GM12874 (cell line): ENCODE measurements around the gene BMPR2.

Source experiments
- CTCF ChIP-seq: IDR thresholded peaks from 2 replicates; pipeline ENCODE4 v1.5.1; 2011; ENCODE audit warnings: low read depth, mild to moderate bottlenecking, control low read depth, low read length, moderate library complexity; ENCODE audit not compliant: insufficient read depth

Gene BMPR2

DNA sequence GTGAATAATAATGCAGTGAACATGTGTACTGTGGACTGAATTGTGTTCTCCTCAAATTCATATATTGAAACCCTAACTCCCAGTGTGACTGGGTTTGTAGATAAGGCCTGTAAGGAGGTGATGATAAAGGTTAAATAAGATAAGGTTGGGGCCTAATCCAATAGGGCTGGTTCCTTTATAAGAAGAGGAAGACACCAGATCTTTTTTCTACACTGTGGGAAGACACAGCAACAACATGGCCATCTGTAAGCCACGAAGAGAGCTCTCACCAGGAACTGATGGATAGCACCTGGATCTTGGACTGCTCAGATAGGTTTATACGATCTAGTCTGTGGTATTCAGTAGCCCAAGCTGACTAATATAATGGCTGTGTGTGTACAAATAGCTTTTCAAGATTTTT, 66.8 kb downstream of the BMPR2 start:
- TF ChIP-seq CTCF, result no peak

DNA sequence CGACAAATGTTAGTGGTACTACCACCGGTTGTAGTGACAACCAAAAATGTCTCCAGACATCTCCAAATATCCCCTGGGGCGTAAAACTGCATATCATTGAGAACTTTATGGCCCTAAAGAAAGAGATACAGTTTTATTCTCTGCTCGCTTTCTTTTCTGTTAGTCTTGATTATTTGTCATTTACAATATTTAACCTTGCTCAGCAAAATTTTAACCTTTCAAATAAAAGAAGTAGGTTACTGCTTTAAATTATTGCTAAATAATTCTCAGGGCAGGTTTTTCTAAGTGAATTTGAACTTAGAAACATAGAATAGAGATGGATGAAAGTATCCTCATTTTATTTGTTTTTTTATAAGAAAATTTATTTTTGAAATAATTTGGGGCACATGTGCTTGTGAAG, 67.9 kb downstream of the BMPR2 start:
- TF ChIP-seq CTCF, result no peak

- TF ChIP-seq CTCF, result no peak
Measured at GRCh38 chr2:202449344-202449743, 73.2 kb downstream of the BMPR2 start.

- TF ChIP-seq CTCF, result no peak
Measured at GRCh38 chr2:202450785-202451184, 74.7 kb downstream of the BMPR2 start.

GRCh38 chr2:202452744-202453143, 76.6 kb downstream of the BMPR2 start:
- TF ChIP-seq CTCF, result no peak

DNA sequence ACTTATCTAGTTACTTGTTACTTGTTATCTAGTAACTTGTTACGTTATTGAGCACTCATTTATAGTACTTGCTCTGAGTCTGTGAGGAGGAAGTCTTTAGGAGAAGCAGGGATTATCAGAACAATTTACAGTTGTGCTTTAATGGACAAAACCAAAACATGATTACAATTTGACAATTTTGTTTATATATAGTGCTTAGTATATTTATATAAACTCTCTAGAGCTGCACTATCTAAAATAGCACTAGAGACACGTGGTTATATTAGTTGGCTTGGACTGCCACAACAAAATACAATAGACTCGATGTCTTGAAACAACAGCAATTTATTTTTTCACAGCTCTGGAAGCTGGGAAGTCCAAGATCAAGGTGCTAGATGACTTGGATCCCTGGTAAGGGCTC, 78.4 kb downstream of the BMPR2 start:
- TF ChIP-seq CTCF, result no peak

- no peak for TF ChIP-seq CTCF
Measured at GRCh38 chr2:202455114-202455513, 79.0 kb downstream of the BMPR2 start.

- TF ChIP-seq CTCF, result no peak
Measured at GRCh38 chr2:202460119-202460518, 84.0 kb downstream of the BMPR2 start.
